ENCODE data around the gene FAM222B. TPM values are rescaled to one million over a fixed set of nuclear protein-coding genes. Genes with fewer than 3 reads are reported as not detected.

FAM222B gene
- total and polyA plus RNA-seq, 2 experiments from 2014 or later, result 63.7 to 78.5 TPM

DNA sequence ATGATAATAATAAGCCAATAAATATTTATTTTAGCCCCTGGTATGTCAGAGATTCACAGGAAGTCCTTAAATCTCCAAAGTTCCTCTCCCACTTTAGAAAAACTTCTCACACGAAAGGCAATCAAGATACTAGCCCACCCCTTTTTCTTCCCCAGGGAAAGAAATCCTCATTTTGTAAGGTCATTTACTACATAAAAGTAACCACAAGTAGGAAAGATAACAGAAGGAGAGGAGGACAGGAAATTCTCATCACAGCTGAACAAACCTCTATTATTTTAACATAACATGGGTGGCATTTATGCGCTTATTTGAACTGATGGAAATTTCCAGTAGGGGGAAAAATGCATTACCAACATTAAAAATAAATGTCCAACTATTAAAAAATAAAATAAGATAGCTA, 3.4 kb downstream of the FAM222B start:
- Mint-ChIP-seq H3K9me3 (no peaks in the 10 kb centered on the region; the same call in 2 of the 3 replicates), H3K4me3 (no peak overlapping the region), H3K27me3 (ENCODE audit: insufficient read depth, low read depth, poor library complexity) (peaks cover 8% of the 10 kb centered on the region), H3K4me1 (peaks cover 14% of the 10 kb centered on the region), H3K27ac (0 out of 2 replicates have a peak overlapping the region, but pooled peaks have one; percentile 54), H3K36me3 (ENCODE audit: low read depth) (peaks cover 9% of the 10 kb centered on the region; the same call in 2 of the 3 replicates)
- no peak overlapping the region for H3K4me3 ChIP-seq
- peak overlapping the region; percentile 32; the same call in 1 of the 2 replicates for H3K27ac ChIP-seq (ENCODE audit: low read depth)
- H4K20me1 ChIP-seq (replicated peaks; ENCODE audit: insufficient read depth), result peaks cover 8% of the 10 kb centered on the region
- H2AFZ ChIP-seq, result no peak overlapping the region
- no peak for ATAC-seq
- H3K4me1 ChIP-seq (ENCODE audit: insufficient read depth), result peaks cover 13% of the 10 kb centered on the region; the same call in 1 of the 2 replicates
- H3K4me2 ChIP-seq, result no peak overlapping the region
- DNase-seq (ENCODE audit: low spot score), result no peak
- H3K36me3 ChIP-seq (ENCODE audit: insufficient read depth), result no peaks in the 10 kb centered on the region; the same call in 1 of the 2 replicates
- peaks cover 82% of the 10 kb centered on the region for H3K79me2 ChIP-seq (replicated peaks; ENCODE audit: insufficient read depth)
- H3F3A ChIP-seq (replicated peaks; ENCODE audit: low read depth), result 0 out of 2 replicates have a peak, but pooled peaks cover 8% of the 10 kb centered on the region
- H3K9me2 ChIP-seq (ENCODE audit: insufficient read depth), result no peaks in the 10 kb centered on the region
- H3K27me3 ChIP-seq (ENCODE audit: insufficient read depth), result no peaks in the 10 kb centered on the region
- TF ChIP-seq, protein P1, sequence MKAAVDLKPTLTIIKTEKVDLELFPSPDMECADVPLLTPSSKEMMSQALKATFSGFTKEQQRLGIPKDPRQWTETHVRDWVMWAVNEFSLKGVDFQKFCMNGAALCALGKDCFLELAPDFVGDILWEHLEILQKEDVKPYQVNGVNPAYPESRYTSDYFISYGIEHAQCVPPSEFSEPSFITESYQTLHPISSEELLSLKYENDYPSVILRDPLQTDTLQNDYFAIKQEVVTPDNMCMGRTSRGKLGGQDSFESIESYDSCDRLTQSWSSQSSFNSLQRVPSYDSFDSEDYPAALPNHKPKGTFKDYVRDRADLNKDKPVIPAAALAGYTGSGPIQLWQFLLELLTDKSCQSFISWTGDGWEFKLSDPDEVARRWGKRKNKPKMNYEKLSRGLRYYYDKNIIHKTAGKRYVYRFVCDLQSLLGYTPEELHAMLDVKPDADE (IDR thresholded peaks at IDR 0.05), result no peak
- TF ChIP-seq, protein P2, sequence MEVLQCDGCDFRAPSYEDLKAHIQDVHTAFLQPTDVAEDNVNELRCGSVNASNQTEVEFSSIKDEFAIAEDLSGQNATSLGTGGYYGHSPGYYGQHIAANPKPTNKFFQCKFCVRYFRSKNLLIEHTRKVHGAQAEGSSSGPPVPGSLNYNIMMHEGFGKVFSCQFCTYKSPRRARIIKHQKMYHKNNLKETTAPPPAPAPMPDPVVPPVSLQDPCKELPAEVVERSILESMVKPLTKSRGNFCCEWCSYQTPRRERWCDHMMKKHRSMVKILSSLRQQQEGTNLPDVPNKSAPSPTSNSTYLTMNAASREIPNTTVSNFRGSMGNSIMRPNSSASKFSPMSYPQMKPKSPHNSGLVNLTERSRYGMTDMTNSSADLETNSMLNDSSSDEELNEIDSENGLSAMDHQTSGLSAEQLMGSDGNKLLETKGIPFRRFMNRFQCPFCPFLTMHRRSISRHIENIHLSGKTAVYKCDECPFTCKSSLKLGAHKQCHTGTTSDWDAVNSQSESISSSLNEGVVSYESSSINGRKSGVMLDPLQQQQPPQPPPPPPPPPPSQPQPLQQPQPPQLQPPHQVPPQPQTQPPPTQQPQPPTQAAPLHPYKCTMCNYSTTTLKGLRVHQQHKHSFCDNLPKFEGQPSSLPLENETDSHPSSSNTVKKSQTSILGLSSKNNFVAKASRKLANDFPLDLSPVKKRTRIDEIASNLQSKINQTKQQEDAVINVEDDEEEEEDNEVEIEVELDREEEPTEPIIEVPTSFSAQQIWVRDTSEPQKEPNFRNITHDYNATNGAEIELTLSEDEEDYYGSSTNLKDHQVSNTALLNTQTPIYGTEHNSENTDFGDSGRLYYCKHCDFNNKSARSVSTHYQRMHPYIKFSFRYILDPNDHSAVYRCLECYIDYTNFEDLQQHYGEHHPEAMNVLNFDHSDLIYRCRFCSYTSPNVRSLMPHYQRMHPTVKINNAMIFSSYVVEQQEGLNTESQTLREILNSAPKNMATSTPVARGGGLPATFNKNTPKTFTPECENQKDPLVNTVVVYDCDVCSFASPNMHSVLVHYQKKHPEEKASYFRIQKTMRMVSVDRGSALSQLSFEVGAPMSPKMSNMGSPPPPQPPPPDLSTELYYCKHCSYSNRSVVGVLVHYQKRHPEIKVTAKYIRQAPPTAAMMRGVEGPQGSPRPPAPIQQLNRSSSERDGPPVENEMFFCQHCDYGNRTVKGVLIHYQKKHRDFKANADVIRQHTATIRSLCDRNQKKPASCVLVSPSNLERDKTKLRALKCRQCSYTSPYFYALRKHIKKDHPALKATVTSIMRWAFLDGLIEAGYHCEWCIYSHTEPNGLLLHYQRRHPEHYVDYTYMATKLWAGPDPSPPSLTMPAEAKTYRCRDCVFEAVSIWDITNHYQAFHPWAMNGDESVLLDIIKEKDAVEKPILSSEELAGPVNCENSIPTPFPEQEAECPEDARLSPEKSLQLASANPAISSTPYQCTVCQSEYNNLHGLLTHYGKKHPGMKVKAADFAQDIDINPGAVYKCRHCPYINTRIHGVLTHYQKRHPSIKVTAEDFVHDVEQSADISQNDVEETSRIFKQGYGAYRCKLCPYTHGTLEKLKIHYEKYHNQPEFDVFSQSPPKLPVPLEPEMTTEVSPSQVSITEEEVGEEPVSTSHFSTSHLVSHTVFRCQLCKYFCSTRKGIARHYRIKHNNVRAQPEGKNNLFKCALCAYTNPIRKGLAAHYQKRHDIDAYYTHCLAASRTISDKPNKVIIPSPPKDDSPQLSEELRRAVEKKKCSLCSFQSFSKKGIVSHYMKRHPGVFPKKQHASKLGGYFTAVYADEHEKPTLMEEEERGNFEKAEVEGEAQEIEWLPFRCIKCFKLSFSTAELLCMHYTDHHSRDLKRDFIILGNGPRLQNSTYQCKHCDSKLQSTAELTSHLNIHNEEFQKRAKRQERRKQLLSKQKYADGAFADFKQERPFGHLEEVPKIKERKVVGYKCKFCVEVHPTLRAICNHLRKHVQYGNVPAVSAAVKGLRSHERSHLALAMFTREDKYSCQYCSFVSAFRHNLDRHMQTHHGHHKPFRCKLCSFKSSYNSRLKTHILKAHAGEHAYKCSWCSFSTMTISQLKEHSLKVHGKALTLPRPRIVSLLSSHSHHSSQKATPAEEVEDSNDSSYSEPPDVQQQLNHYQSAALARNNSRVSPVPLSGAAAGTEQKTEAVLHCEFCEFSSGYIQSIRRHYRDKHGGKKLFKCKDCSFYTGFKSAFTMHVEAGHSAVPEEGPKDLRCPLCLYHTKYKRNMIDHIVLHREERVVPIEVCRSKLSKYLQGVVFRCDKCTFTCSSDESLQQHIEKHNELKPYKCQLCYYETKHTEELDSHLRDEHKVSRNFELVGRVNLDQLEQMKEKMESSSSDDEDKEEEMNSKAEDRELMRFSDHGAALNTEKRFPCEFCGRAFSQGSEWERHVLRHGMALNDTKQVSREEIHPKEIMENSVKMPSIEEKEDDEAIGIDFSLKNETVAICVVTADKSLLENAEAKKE (CRISPR knock-in tag; IDR thresholded peaks at IDR 0.05), result no peak
- TF ChIP-seq CREB1 (CRISPR knock-in tag; IDR thresholded peaks at IDR 0.05; ENCODE audit: low read depth), result no peak
- no peak for TF ChIP-seq JUNB (IDR thresholded peaks at IDR 0.05; ENCODE audit: unreplicated experiment)
- TF ChIP-seq ZNF331 (CRISPR knock-in tag; IDR thresholded peaks at IDR 0.05; ENCODE audit: low read depth), result no peak
- no peak for TF ChIP-seq POLR2AphosphoS5 (IDR thresholded peaks at IDR 0.05; ENCODE audit: low read depth)
- TF ChIP-seq STAT1 (IDR thresholded peaks at IDR 0.05; ENCODE audit: unreplicated experiment), result no peak
- no peak for TF ChIP-seq ZNF114 (CRISPR knock-in tag; IDR thresholded peaks at IDR 0.05)
- no peak for TF ChIP-seq EZH2 (IDR thresholded peaks at IDR 0.05; ENCODE audit: low read depth, unreplicated experiment)
- TF ChIP-seq, protein P3, sequence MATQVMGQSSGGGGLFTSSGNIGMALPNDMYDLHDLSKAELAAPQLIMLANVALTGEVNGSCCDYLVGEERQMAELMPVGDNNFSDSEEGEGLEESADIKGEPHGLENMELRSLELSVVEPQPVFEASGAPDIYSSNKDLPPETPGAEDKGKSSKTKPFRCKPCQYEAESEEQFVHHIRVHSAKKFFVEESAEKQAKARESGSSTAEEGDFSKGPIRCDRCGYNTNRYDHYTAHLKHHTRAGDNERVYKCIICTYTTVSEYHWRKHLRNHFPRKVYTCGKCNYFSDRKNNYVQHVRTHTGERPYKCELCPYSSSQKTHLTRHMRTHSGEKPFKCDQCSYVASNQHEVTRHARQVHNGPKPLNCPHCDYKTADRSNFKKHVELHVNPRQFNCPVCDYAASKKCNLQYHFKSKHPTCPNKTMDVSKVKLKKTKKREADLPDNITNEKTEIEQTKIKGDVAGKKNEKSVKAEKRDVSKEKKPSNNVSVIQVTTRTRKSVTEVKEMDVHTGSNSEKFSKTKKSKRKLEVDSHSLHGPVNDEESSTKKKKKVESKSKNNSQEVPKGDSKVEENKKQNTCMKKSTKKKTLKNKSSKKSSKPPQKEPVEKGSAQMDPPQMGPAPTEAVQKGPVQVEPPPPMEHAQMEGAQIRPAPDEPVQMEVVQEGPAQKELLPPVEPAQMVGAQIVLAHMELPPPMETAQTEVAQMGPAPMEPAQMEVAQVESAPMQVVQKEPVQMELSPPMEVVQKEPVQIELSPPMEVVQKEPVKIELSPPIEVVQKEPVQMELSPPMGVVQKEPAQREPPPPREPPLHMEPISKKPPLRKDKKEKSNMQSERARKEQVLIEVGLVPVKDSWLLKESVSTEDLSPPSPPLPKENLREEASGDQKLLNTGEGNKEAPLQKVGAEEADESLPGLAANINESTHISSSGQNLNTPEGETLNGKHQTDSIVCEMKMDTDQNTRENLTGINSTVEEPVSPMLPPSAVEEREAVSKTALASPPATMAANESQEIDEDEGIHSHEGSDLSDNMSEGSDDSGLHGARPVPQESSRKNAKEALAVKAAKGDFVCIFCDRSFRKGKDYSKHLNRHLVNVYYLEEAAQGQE (IDR thresholded peaks at IDR 0.05; ENCODE audit: unreplicated experiment), result no peak
- no peak for TF ChIP-seq NANOG (IDR thresholded peaks at IDR 0.05; ENCODE audit: borderline replicate concordance)
- TF ChIP-seq EZH2phosphoT487 (IDR thresholded peaks at IDR 0.05; ENCODE audit: unreplicated experiment), result no peak
- TF ChIP-seq, protein P4, sequence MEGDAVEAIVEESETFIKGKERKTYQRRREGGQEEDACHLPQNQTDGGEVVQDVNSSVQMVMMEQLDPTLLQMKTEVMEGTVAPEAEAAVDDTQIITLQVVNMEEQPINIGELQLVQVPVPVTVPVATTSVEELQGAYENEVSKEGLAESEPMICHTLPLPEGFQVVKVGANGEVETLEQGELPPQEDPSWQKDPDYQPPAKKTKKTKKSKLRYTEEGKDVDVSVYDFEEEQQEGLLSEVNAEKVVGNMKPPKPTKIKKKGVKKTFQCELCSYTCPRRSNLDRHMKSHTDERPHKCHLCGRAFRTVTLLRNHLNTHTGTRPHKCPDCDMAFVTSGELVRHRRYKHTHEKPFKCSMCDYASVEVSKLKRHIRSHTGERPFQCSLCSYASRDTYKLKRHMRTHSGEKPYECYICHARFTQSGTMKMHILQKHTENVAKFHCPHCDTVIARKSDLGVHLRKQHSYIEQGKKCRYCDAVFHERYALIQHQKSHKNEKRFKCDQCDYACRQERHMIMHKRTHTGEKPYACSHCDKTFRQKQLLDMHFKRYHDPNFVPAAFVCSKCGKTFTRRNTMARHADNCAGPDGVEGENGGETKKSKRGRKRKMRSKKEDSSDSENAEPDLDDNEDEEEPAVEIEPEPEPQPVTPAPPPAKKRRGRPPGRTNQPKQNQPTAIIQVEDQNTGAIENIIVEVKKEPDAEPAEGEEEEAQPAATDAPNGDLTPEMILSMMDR (conservative IDR thresholded peaks at IDR 0.05; ENCODE audit: low read depth in 2 of 2), result no peak
